OCI-LY3 (cell line): Measurements from ENCODE around the gene AUTS2.

Experiments
- H2AFZ ChIP-seq: fragments of 200-600, 300-600 bp; shearing (Covaris generic); 2 replicates; pipeline ENCODE4 v1.6.0; 2014; ENCODE audit warnings: antibody characterized with exemption, low read depth, low read length
- H3K27ac ChIP-seq: fragments of 200-600, 300-600 bp; sonication (generic); 2 replicates; pipeline ENCODE4 v1.5.1; 2014; ENCODE audit warnings: mild to moderate bottlenecking, low read length, moderate library complexity, mixed read lengths
- H3K27me3 ChIP-seq: fragments of 200-600, 300-600 bp; sonication (generic); 2 replicates; pipeline ENCODE4 v1.6.1; 2014; ENCODE audit warnings: low read depth, low read length, mixed read lengths
- H3K36me3 ChIP-seq: fragments of 200-600, 300-600 bp; sonication (generic); replicated peaks from 2 replicates; pipeline ENCODE3; 2014; ENCODE audit warnings: low read depth, low read length, mixed read lengths
- H3K4me1 ChIP-seq: fragments of 300-600, 200-600 bp; sonication (generic); 2 replicates; pipeline ENCODE4 v1.6.1; 2014; ENCODE audit warnings: low read length, mixed read lengths
- H3K4me2 ChIP-seq: fragments of 200-600, 300-600 bp; sonication (generic); 2 replicates; pipeline ENCODE4 v1.6.1; 2014; ENCODE audit warnings: low read length, mixed read lengths
- H3K4me3 ChIP-seq: fragments of 300-600, 200-600 bp; sonication (generic); 2 replicates; pipeline ENCODE4 v1.5.1; 2014; ENCODE audit warnings: antibody characterized with exemption, mild to moderate bottlenecking, low read length, moderate library complexity
- H3K79me2 ChIP-seq: fragments of 300-600, 200-600 bp; shearing (Covaris generic); 2 replicates; pipeline ENCODE4 v1.6.1; 2014; ENCODE audit warnings: mild to moderate bottlenecking, low read length, mixed read lengths
- H3K9ac ChIP-seq: fragments of 300-600, 200-600 bp; shearing (Covaris generic); 2 replicates; pipeline ENCODE4 v1.6.0; 2014; ENCODE audit warnings: mild to moderate bottlenecking, low read length, moderate library complexity
- H3K9me3 ChIP-seq: fragments of 200-600, 300-600 bp; shearing (Covaris generic); 2 replicates; pipeline ENCODE4 v1.6.1; 2014; ENCODE audit warnings: low read length, mixed read lengths; ENCODE audit not compliant: insufficient read depth
- H4K20me1 ChIP-seq: fragments of 200-600, 300-600 bp; sonication (generic); 2 replicates; pipeline ENCODE4 v1.6.1; 2016; ENCODE audit warnings: low read length, mixed read lengths; ENCODE audit not compliant: insufficient read depth
- CTCF ChIP-seq: fragments of 200-600, 300-600 bp; sonication (generic); IDR thresholded peaks from 2 replicates; pipeline ENCODE4 v1.5.1; 2014; ENCODE audit warnings: antibody characterized with exemption, low read length, low read depth
- EZH2phosphoT487 ChIP-seq: fragments of 200-600 bp; shearing (Covaris generic); IDR thresholded peaks from 2 replicates; pipeline ENCODE4 v1.6.1; 2018; ENCODE audit warnings: antibody characterized with exemption, mixed run types, low read depth

Gene AUTS2

DNA sequence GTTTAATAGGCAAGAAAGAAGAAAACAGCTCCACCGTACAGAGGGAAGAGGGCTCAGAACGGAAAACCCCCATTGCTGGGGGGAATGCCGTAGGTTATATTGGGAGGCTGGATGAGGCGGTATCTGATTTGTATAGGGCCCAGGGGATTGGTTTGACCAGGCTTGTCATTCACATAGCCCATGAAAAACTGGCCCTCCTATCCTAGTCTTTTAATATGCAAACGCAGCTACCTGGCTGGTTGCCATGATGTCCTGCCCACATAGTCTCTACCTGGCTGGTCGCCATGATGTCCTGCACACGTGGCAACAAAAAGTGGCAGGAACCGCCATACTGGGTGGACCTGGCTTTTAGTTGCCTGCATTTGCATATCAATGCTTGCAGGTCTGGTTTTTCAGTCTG is 84.7 kb downstream of the AUTS2 start:
- H3K79me2 ChIP-seq, result no peaks in the 10 kb centered on the region
- no peak overlapping the region for H3K4me3 ChIP-seq
- H3K9me3 ChIP-seq, result peaks cover 10% of the 10 kb centered on the region; the same call in 1 of the 2 replicates
- H3K9ac ChIP-seq, result no peak overlapping the region
- H2AFZ ChIP-seq, result no peak overlapping the region
- TF ChIP-seq CTCF, result no peak
- no peak for TF ChIP-seq EZH2phosphoT487
- no peaks in the 10 kb centered on the region for H3K36me3 ChIP-seq
- H3K4me1 ChIP-seq, result no peaks in the 10 kb centered on the region
- no peak overlapping the region for H3K27ac ChIP-seq
- no peak overlapping the region for H3K4me2 ChIP-seq
- H3K27me3 ChIP-seq, result no peaks in the 10 kb centered on the region
- no peaks in the 10 kb centered on the region for H4K20me1 ChIP-seq

- H3K4me1 ChIP-seq, result no peaks in the 10 kb centered on the region
These were observed 86.4 kb downstream of the AUTS2 start for GRCh38 chr7:69684369-69685292.

GRCh38 chr7:69685293-69685631 is 87.0 kb downstream of the AUTS2 start:
- no peak overlapping the region for H3K27ac ChIP-seq

More at GRCh38 chr7:69684369-69685292, 86.4 kb downstream of the AUTS2 start:
- Histone ChIP-seq H3K79me2 (no peaks in the 10 kb centered on the region), H3K4me3 (no peak overlapping the region), H3K27me3 (no peaks in the 10 kb centered on the region), H3K9ac (no peak overlapping the region), H4K20me1 (no peaks in the 10 kb centered on the region), H3K36me3 (no peaks in the 10 kb centered on the region), H2AFZ (no peak overlapping the region), H3K27ac (no peak overlapping the region), H3K9me3 (peaks cover 10% of the 10 kb centered on the region; the same call in 1 of the 2 replicates), H3K4me2 (no peak overlapping the region)
- no peak for TF ChIP-seq CTCF
- TF ChIP-seq EZH2phosphoT487, result no peak

More at GRCh38 chr7:69685293-69685631, 87.0 kb downstream of the AUTS2 start:
- Histone ChIP-seq H4K20me1 (no peaks in the 10 kb centered on the region), H3K9ac (no peak overlapping the region), H2AFZ (no peak overlapping the region), H3K36me3 (no peaks in the 10 kb centered on the region), H3K27me3 (no peaks in the 10 kb centered on the region), H3K4me2 (no peak overlapping the region), H3K4me1 (no peaks in the 10 kb centered on the region), H3K79me2 (no peaks in the 10 kb centered on the region), H3K9me3 (peaks cover 10% of the 10 kb centered on the region; the same call in 1 of the 2 replicates), H3K4me3 (no peak overlapping the region)
- TF ChIP-seq EZH2phosphoT487 (no peak), CTCF (no peak)
